T-helper 2 cell treated with Interferon-gamma antibody and Interleukin-4, amounts not matched to agents 100 ng/mL and 5 ng/mL, for 36 hours (primary cell): ENCODE measurements around the gene WDR19. TPM values are rescaled to one million over a fixed set of nuclear protein-coding genes. Genes with fewer than 3 reads are reported as not detected.

ENCODE experiments used
- intact Hi-C: fragments of 100-400 bp; cut with micrococcal nuclease; formaldehyde crosslinking; loops from one replicate; pipeline ENCODE4 v1.15.1; 2023
- total RNA-seq: library from RNA; stranded (reverse); gene quantifications from 2 replicates; pipeline ENCODE4 v1.2.3, GENCODE V29; 2022

WDR19 gene
- 7.3 and 9.1 TPM in 2 replicates for total RNA-seq

DNA sequence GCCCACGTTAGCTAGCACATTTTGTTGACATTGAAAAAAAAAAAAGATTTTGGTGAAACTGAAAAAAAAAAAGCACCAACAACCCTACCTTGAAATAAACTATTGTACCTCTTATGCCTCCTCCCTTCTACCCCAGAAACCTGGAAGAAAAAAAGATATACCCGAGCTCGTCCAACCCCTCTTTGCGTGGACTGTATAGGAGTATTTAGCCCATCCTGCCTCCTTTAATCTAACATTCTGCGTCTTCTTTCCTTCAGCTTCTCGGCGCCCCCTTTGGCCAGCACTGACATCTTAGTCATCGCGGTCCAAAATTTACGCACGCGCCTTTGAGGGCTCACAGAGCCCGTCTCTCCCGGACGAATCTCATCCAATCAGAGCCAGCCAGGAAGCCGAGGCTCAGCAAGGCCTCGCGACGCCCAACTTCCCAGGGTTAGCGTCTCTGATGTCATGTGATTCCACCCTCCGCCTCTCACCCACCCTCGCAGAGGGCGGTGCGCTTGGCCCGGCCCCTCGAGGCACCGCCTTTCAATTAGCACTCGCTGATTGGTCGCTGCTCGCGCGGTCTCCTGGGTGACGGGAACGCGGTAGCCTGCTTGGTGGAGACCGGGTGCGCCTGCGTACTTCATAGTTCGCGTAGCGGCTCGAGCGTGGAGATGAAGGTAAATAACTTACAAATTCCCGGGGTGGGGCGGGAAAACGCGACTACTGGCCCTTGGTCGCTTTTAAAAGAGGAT lies at the start of gene WDR19:
TSS of gene WDR19 (plus strand) at position 625 of the 734 bp plus-strand sequence. CDS start at position 654, 29 bp downstream.
- intact Hi-C loops: loop anchor here (1.0 to 10.0 kb wide), 9 partner anchors 45 to 453 kb away; partner anchors contain the start of genes LIAS, RFC1, SMIM14 and TMEM156

DNA sequence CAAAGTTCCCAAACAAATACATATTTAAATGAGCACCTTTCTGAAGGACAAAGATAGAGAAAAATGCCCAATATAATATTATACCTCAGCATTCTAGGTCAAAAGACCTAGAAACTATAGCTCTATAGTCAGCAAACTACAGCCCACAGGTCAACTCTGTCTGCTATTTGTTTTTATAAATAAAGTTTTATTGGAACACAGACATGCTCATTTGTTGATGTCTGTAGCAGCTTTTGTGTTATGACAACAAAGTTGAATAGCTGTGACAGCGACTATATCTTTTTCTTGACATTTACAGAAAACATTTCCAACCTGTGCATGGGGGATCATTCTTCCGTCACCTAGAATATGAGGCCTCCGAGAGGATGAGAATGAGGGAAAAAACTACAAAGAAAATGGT lies 48.7 kb upstream of the WDR19 start:
- intact Hi-C loops: loop anchor here (2.0 kb wide), 1 partner anchor 89 kb away; no protein-coding TSS in a partner anchor

DNA sequence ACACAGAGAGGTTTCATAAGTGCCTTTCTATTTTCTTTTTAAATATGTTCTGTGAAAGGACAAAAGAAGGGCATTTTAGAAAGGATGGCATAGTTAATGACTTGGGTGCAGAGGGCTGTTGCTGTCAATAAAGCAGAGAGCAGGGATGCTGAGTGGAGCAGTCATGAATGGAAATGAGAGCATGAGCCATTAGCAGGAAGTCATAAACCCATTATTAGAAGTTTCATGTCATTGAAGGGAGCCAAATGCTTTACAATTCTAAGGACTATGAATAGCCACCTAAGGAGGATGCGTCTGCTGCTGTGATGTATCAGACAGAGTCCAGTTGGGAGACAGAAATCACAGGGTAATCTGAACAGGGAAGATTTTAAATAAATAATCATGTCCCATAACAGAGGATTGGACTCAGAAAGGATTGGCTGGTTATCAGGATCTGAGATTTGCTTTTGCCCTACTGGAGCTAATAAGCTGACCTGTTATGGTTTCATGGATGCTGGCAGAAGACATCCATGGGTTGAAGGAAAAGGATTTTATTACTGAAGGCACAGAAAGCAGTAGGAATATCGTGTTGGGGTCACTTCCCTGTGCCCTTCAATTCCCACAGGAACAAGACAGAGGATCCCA lies 47.5 kb upstream of the WDR19 start:
- intact Hi-C loops: loop anchor here (1.0 to 5.0 kb wide), 6 partner anchors 48 to 377 kb away; partner anchors contain the start of gene WDR19

DNA sequence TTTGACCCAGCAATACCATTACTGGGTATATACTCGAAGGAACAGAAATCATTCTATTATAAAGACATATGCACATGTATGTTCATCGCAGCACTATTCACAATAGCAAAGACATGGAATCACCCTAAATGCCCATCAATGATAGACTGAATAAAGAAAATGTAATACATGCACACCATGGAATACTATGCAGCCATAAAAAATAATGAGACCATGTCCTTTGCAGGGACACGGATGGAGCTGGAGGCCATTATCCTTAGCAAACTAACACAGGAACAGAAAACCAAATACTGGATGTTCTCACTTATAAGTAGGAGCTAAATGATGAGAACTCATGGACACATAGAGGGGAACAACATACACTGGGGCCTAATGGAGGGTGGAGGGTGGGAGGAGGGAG lies 44.1 kb upstream of the WDR19 start:
- intact Hi-C loops: loop anchor here (5.0 kb wide), 2 partner anchors 44 to 381 kb away; partner anchors contain the start of gene WDR19

DNA sequence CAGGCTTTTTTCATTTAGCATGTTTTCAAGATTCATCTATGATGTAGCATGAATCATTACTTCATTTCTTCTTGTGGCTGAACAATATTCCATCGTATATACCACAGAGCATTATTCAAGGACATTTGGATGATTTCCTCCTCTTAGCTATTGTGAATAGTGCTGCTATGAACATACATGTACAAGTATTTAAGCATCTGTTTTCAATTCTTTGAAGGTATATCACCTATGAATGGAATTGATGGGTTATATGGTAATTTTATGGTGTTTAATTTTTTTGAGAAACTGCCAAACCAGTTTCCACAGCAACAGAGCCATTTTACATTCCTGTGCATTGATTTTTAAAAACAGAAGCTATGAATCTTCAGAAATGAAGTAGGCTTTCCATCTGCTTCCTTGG lies 36.1 kb upstream of the WDR19 start:
- intact Hi-C loops: no loop called here

DNA sequence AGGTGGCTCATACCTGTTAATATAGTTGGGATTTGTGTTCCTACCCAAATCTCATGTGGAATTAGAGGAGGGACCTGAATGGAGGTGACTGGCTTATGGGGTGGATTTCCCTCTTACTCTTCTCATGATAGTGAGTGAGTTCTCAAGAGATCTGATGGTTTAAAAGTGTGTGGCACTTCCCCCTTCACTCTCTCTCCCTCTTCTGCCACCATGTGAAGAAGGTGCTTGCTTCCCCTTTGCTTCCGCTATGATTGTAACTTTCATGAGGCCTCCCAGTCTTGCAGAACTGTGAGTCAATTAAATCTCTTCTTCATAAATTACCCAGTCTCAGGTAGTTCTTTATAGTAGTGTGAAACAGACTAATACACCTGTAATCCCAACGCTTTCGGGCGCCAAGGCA lies 28.3 kb upstream of the WDR19 start:
- intact Hi-C loops: no loop called here

DNA sequence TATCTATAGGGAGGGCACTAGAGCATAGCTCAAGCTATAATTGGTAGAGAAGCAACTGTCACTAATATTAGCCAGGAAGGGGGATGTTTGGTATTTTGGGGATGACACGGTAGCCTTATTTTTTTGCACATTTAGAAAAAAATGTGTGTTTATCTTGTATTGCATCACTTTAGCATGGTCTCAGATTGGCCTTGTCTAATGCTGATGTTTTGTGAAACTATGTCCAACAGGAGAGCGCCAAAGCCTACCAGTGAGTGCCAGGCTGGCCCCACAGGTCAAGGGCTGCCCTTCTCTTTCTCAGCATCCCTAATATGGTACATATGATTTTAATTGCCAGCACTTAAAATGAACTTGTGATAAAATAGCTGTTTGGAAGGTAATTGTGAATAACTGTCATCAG lies 24.8 kb upstream of the WDR19 start:
- intact Hi-C loops: no loop called here

DNA sequence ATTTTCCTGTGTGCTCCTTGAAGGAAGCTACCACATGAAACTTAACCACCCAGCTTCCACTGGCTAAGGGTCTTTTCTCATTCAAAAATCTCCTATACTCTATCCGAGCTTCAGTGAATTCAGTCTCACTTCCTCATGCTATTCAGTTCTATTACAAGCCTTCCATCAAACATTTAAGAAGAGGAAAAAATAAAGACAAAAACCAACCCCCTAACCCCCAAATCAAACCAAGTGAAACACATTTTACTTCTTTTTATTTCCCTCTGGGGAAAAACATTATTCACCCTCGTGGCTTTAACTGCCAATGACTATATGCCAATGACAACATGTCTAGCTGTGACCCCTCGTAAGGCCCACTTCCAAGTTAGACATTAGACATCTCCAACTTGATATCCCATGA lies 16.2 kb upstream of the WDR19 start:
- intact Hi-C loops: no loop called here

DNA sequence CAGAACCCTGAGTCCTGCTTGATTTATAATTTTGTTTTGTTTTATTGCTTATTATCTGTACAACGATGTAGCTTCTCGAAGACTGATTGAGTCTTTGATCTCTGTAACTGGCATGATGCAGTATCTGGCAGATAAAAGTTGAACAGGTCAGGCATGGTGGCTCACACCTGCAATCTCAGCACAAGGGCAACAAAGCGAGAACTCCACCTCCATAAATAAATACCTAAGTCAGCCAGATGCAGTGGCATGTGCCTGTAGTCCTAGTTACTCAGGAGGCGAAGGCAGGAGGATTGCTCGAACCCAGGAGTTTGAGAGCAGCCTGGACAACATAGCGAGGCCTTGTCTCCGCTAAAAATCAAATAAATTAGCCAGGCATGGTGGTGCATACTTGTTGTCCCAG lies 15.7 kb upstream of the WDR19 start:
- intact Hi-C loops: no loop called here

DNA sequence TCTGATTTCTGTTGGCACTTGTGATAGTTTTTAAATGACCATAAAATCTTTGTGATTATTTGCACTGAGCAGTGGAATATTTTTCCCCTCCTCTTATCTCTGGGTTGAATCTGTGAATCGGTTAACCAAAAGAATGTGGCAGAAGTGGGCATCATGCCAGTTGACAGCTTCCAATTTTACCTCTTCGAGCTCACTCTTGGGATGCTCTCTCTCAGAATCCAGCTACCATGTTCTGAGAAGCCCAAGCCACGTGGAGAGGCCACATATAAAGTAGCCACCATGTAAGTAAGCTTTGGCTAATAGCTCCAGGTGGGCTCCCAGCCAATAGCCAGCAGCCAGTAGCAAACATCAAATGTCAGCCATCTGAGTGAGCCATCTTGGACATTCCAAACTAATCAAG lies 12.9 kb upstream of the WDR19 start:
- intact Hi-C loops: no loop called here

DNA sequence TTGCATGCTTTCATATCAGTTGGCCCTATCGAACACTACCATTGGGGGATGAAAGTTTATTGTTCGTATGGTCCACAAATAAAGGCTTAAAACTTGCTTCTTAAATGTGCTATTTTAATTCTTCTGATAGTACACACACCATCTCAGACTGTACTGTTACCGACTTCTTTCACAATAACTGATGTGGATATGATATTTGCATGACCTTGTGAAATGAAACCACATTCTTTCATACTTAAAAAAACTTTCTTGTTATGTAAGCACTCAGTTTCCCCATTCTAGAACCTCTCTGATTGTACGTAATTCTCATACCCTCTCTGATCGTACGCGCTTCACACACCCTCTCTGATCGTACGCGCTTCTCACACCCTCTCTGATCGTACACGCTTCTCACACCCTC lies 12.0 kb upstream of the WDR19 start:
- intact Hi-C loops: no loop called here

DNA sequence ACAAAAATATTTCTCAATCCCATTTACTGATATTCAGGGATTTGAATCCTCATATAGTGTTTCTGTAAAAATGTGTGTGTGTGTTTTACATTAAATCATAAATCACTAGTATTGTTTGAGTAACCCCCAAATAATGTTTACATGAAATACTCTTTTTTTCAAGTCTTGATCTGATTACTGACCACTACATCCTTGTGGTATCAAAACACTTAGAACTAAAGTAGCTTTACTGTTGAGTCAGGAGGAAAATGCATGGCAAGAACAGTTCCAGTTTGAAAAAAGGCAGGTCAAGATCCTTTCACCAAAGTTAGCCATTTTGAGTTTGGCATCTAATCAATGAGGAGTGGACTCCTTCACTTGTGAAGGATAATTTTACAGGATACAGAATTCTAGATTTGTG lies 3.6 kb upstream of the WDR19 start:
- intact Hi-C loops: no loop called here

DNA sequence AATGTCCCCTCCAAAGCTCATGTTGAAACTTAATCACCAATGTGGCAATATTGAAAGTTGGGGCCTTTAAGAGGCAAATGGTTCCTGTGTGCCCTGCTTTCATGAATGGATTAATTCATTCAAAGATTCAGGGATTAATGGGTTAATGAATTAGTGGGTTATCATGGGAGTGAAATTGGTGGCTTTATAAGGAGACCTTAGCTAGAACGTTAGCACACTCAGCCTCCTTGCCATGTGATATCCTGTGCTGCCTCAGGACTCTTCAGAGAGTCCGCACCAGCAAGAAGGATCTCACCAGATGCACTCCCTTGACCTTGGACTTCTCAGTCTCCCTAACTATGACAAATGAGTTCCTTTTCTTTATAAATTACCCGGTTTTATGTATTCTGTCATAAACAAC lies 2.6 kb upstream of the WDR19 start:
- intact Hi-C loops: loop anchor here (5.0 to 10.0 kb wide), 4 partner anchors 42 to 455 kb away; partner anchors contain the start of genes RFC1 and SMIM14

DNA sequence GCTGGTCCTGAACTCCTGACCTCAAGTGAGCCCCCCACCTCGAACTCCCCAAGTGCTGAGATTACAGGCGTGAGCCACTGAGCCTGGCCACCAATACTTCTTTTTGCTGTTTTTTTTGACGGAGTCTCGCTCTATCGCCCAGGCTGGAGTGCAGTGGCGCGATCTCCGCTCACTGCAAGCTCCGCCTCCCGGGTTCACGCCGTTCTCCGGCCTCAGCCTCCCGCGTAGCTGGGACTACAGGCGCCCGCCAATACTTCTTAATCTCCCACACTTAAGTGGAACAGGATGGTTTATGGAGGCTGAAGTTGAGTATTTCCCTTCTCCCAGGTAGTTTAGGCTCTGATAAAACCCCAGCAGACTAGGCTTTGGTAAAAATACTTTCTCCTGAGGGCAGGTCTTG lies 1.7 kb upstream of the WDR19 start:
- intact Hi-C loops: loop anchor here (5.0 to 10.0 kb wide), 4 partner anchors 43 to 454 kb away; partner anchors contain the start of genes RFC1 and SMIM14

DNA sequence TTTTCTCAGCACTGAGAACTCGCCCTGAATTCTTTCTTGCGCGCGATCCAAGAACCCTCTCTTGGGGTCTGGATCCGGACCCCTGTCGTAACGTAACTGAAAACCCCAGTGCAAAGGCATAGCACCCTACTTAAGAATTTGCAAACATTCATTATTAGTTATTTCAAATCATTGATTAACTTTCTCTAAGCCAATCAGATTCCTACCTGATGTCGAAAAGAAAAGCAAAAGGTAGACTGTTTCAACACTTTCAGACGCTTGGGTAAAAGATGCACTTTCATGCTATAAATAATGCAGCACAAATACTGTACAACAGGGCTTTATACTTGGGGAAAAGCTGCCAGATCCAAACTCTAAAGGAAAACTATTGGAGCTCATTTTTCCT lies 817 bp upstream of the WDR19 start:
- intact Hi-C loops: loop anchor here (5.0 to 10.0 kb wide), 4 partner anchors 44 to 453 kb away; partner anchors contain the start of genes RFC1 and SMIM14

DNA sequence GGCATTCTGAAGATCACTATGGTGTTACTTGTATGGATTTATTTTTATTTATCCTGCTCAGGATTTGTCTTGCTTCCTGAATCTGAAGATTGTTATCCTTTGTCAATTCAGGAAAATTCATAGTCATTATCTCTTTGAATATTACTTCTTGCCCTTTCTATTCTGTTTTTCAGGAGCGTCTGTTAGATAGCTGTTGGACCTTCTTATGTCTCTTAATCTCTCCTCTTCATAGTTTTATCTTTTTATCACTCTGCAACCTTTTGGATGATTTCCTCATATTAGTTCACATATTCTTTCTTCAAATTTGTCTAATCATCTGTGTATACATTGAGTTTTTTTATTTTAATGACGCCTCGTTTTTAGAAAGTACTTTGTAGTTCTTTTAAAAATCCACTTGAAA lies 19.6 kb downstream of the WDR19 start:
- intact Hi-C loops: no loop called here

DNA sequence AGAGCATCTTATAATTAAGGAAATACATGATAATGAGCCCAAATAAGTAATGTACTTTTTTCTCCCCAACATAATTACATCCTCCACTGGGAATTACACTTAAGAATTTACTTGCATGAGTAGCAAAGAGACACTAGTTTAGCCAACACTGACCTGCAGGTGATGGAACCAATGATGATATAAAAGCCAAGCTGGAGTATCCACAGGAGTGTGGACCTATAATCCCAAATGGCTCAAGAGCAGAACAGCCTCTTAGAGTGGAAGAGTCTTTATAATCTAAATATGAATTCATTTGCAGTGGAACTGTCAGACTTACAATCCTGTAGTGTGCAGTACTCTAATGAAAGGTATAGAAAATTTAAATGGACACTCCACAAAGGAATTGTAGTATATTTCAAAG lies 22.2 kb downstream of the WDR19 start:
- intact Hi-C loops: no loop called here

DNA sequence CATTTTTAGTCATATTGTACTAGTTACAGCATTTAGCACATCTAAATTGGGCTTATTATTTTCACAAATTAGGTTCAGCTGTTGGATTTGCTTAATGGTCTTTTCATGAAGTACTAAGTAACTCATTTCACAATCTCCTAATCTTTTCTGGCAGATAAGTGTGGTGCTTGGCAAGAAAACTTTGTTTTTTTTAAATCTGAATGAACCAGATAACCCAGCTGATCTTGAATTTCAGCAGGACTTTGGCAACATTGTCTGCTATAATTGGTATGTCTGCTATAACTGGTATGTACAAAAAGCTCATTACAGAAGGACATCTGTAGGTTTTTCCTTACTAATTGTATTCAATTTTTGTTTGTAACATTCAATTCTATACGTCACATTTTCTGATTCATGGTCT lies 22.7 kb downstream of the WDR19 start:
- intact Hi-C loops: no loop called here

DNA sequence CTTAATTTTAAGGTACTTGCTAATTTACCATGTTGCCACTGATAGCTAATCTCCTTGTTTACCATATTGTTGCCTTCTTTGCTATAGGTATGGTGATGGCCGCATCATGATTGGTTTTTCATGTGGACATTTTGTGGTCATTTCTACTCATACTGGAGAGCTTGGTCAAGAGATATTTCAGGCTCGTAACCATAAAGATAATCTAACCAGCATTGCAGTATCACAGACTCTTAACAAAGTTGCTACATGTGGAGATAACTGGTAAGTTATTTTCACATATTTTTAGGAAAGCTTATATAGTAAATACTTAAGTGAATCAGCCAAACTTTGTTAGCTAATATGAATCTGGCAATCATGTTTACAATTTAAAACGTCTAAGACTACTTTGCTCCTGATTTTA lies 23.1 kb downstream of the WDR19 start:
- intact Hi-C loops: no loop called here

DNA sequence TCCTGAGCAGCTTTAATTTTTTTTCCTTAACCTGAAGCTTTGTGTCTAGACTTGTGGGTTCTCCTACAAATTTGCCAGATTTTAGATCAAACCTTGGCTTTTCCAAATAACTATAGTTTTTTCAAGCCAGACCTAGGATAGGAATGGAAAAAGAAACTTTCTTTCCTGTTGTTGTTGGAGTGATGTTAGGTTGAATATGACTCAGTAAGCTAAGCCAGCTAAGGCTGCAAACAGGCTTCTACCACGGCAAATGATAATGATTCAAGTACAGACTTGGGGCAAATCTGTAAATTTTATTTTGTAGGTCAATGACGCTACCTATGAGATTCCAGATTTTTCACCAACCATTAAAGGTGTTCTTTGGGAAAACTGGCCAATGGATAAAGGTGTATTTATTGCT lies 45.6 kb downstream of the WDR19 start:
- intact Hi-C loops: no loop called here

DNA sequence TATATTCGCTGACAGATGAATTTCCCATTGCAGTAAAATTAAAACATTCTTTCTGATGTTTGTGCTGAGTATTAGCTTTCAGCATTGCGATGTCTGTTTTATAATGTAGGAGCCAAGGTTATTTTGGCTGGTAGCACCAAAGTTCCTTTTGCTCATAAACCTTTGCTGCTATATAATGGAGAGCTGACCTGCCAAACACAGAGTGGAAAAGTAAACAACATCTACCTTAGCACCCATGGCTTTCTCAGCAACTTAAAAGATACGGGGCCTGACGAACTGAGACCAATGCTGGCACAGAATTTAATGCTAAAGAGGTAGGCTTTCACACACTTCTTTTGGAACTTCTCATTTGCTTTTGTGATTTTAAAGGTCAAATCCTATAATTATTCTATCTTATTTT lies 46.0 kb downstream of the WDR19 start:
- intact Hi-C loops: no loop called here

DNA sequence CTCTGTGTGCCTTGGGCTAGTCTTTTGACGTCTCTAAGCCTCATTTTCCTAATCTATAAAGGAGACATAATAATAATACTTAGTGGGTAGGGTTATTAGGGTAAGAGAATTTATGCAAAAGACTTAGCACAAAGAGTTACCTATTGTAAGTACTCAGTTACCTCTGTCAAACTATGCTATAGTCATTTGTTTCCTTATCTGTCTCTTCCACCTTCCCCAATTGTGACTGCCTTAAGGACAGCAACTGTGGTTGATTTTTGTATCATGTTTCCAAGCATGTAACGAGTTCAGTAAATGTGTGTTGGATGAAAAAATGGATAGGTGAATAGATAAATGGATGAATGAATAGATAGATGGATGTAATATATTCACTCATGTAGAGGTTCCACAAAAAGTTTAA lies 48.1 kb downstream of the WDR19 start:
- intact Hi-C loops: no loop called here

DNA sequence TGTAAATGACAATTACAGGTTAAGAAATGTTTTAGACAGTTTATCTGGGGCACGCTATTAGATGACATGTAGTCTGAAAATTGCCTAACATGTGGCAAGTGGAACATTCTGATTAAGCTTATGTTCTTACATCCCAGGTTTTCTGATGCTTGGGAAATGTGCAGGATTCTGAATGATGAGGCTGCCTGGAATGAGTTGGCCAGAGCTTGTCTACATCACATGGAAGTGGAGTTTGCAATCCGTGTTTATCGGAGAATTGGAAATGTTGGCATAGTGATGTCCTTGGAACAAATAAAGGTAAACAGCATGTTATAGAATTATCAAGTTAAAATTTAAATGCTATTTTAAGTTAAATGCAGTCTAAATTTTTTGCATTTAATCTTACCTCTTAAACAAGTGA lies 49.3 kb downstream of the WDR19 start:
- intact Hi-C loops: no loop called here
